Hematopoietic multipotent progenitor cell (in vitro differentiated cells): Measurements from ENCODE around the gene GRN. TPM values are rescaled to one million over a fixed set of nuclear protein-coding genes. Genes with fewer than 3 reads are reported as not detected.
"Not testable (repeated sequence)": the region's sequence is repeated elsewhere in the genome, so short reads cannot be mapped to it uniquely, and the experiment has no call there.

ENCODE experiments used
- DNase-seq, 3 donors: peaks; one replicate each; pipeline ENCODE4 v3.0.0-alpha.2; 2011 to 2015; ENCODE audit warnings: low read depth in 2 of 3, low spot score in 2 of 3
- total RNA-seq: library from RNA; depleted of rRNA; stranded (reverse); fragments of >200 nt; gene quantifications from one replicate; pipeline ENCODE4 v1.2.3, GENCODE V29; 2012

The GRN gene
- total RNA-seq, 1 donor, result 263 TPM

GRCh38 chr17:44321246-44322120 is 23.6 kb upstream of the GRN start:
- no peak for DNase-seq

DNA sequence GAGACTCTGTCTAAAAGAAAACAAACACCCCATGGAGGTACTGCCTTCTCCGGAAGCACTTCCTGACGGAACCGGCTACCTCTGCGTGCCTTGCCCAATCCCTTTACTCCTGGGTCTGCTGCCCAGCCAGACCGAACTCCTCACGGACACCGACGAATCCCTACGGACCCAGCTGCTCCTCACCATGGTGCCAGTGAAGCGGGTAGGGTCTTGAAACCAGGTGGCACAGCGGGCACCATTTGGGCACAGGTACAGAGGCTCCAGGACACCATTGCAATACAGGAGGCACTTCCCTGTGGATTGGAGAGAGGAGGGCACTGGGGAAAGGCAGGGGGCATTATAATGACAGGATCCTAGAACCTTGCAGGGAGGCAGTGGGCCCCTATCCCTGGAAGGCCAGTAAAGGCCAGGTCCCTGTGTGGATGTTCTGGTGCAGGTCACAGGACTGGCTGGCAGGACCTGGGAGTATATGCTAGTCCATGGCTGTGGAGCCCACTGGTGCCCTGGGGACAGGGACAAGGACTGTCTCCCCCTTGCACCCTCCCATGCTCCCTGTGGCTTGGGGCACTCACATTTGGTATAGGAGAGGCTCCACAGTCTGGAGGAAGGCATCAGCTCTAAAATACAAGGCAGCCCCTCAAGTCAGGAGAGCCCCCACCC is 22.7 kb upstream of the GRN start:
- no peak for DNase-seq

- no peak for DNase-seq
Measured at GRCh38 chr17:44323359-44324091, 21.6 kb upstream of the GRN start.

DNA sequence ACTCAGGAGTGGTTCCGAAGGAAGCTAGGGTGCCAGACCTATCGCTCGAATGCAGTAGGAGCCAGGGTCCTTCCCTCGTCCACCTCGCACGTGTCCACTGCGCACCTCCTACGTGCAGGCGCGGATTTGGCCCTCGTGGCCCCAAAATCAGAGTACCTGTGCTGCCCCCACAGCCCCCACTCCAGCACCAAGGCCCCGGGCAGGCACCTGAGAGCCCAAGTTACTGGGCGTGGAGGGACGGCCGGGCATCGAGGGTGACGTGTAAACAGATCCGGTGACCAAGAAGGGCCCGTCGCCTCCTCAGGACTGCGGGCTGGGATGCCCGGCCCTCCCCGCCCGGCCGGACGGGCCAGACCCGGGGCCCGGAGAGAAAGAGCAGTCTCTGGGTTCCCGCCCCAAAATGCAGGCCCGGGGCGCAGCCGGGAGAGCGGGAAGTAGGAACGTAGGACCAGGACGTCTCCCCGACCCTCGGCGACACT is 21.0 kb upstream of the GRN start:
- DNase-seq, result no peak

DNA sequence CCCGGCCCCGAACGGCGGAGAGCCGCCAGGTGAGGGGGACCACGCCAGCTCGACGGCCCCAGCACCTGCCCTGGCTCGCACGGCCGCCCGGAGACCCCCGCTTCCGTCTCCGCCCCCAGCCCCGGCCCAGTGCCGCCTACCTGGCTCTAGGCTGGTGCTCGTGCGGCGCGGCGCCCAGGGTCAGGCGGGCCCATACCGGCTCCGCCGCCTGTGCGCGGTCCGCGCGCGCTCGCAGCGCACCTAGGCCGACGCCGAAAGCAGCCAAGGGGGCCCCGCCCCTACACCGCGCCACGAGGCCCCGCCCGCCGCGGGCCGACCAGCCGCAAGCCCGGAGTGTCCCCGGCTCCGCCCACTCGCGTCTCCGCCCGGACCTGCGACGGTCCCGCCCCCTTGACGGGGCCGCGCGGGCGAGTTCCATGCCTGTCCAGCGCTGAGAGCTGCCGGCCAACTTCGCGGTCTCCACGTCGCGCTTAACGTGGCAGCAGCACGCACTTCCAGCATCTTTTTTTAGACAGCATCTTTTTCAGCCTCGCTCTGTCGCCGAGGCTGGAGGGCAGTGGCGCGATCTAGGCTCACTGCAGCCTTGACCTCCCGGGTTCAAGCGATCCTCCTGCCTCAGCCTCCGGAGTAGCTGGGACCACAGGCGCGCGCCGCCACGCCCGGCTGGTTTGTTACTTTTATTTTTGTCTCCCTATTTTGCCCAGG is 20.4 kb upstream of the GRN start, which contains the start of gene SLC25A39:
SLC25A39 (minus strand) TSS at position 253 of the 705 bp plus-strand sequence. CDS start 1,261 bp downstream, outside the sequence.
- DNase-seq, result peak; percentile 87 to 91 (median 89)

DNA sequence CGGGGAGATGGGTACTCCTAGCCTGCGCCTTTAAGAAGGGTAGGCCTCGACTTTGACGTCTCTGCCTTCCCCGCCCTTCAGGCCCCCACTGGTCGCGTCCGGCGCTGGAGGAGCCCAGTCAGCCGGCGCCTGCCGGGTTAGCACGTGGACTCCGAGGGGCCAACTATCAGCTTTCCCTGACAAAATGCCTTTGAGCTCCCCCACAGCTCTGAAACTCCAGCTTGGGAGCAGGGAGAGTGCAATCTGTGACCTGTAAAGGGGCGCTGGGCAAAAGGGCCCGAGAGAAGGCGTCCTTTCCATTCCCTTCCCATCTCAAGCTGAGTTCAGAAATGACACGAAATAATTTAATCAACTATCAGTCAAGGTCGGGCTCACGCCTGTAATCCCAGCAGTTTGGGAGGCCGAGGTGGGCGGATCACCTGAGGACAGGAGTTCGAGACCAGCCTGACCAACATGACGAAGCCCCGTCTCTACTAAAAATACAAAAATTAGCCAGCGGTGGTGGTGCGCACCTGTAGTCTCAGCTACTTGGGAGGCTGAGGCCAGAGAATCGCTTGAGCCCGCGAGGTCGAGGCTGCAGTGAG is 18.1 kb upstream of the GRN start:
- DNase-seq, result peak; percentile 74 to 96 (median 92)

GRCh38 chr17:44327715-44328449 is 17.2 kb upstream of the GRN start:
- no peak for DNase-seq

GRCh38 chr17:44329516-44329915 is 15.6 kb upstream of the GRN start:
- DNase-seq, result not testable (repeated sequence)

DNA sequence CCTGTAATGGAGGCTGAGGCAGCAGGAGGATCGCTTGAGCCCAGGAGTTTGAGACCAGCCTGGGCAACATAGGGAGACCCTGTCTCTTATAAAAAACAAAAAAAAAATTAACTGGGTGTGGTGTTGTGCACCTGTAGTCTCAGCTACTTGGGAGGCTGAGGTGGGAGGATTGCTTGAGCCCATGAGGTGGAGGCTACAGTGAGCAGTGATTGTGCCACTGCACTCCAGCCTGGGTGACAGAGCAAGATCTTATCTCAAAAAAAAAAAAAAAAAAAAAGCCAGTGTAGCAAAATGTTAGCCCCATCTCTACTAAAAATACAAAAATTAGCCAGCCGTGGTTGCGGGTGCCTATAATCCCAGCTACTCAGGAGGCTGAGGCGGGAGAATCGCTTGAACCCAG is 14.8 kb upstream of the GRN start:
- DNase-seq, result not testable (repeated sequence)

DNA sequence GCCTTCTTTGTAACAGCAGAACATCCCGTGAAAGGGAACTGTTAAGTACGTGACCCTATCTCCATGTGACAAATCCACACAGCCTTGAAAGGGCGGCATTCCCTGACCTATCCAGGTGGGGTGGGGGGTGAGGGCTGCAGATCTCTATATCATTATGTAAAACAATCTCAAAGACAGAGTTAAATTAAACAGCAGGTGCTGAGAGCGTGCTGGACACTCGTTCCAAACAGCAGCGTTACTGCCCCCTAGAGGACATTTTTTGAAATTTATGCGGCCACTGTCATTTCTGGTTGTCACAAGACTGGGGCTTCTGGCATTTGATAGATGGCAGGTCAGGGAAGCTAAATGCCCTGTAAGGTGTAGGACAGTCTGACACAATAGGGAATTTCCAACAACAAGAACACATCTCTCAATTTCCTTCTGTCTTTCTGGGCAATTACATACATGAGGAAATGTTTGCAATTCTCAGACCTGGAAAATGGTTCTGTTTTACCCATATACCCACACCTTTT is 13.8 kb upstream of the GRN start:
- peak; percentile 62 to 81 (median 74) for DNase-seq

DNA sequence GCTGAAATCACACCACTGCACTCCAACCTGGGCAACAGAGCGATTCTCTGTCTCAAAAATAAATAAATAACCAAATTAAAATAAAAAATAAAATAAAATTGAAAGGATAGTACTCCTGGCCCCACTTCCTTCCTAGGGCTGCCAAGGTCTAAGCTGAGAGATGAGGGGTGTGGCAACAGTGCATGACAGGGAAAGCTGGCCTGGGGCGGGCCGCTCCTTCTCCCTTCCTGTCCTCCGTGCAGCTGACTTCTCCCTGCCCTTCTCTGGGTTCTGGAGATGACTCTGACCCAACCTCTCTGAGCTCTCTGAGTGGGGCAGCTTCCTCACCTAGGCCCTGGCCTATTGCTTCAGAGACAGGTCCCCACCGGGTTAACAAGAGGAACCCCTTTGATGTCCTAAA is 11.7 kb upstream of the GRN start:
- DNase-seq, result no peak

GRCh38 chr17:44334315-44334714 is 10.8 kb upstream of the GRN start:
- DNase-seq, result no peak

GRCh38 chr17:44334727-44335126 is 10.4 kb upstream of the GRN start:
- no peak for DNase-seq

GRCh38 chr17:44335564-44335963 is 9.5 kb upstream of the GRN start:
- DNase-seq, result no peak

GRCh38 chr17:44335968-44336367 is 9.1 kb upstream of the GRN start:
- no peak for DNase-seq

DNA sequence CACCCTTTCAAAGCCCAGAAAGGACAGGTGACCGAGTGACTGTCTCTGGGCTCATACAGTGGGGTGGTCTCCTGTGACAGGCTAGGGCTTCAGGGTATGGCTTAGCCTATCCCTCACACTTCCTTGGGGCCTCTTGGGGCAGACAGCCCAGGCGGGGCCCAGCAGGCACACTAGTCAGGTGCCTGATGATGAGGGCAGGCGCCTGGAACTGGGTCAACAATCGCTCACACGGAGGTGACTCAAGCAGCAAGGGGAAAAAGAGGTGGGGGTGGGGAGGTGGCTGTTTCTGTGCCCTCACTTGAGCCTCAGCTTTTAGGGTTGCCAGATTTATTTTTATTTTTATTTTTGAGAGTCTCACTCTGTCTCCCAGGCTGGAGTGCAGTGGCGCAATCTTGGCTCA is 6.4 kb upstream of the GRN start:
- DNase-seq, result no peak

GRCh38 chr17:44340553-44340952 is 4.5 kb upstream of the GRN start:
- not testable (repeated sequence) for DNase-seq

DNA sequence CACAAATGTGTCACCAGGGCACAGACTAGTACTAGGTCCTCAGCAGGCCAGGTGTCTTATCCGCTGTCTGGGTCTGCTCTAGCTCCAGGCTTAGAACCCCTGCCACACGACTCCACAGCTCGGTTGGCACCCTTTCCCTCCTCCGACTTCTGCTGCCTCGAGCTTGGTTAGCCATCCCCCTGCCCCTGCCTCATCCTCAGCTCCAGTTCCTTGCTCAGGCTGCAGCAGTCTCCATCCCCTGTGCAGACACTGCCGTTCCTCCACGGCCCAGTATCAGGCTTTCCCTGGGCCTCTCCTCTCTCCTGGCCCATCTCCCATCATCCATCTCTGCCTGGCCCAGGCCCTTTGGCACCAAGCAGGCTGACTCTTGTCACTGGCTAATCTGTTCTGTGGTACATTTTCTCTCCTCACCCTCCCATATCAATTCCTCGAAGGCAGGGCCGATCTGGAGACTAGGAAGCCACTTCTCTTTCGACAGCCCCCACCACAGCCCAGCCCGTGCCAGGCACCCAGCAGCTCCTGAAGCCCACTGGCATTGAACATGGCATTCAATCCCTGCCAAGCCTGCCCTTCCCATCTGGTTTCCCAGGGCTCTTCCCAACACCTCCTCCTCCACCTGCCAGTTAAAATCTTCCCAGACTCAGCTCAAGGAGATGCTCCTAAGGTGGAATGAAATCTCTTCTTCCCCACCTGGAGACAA is 1.4 kb upstream of the GRN start:
- DNase-seq, result no peak
